Measurements from ENCODE around the gene ZFP62. TPM values are rescaled to one million over a fixed set of nuclear protein-coding genes. Genes with fewer than 3 reads are reported as not detected.
A peak's percentile ranks its signal among the peaks of the same experiment; 100 is the strongest.

Gene ZFP62
- total and polyA plus RNA-seq, 2 of the 4 experiments (the other 2 are of a cell fraction) = 8.2 to 20.3 TPM

GRCh38 chr5:180870276-180871068 lies 9.4 kb upstream of the ZFP62 start:
- Histone ChIP-seq H3K4me1 (ENCODE audit: control insufficient read depth, insufficient read depth, low read length) (no peaks in the 10 kb centered on the region), H2BK5ac (ENCODE audit: low read depth, low read length, poor library complexity, severe bottlenecking) (no peak overlapping the region), H3K27ac (ENCODE audit: insufficient read depth, low read length) (no peak overlapping the region), H4K5ac (ENCODE audit: low read depth, low read length) (no peak overlapping the region), H4K91ac (ENCODE audit: insufficient read depth, low read depth, low read length) (no peak overlapping the region), H2BK120ac (ENCODE audit: low read depth, low read length) (no peak overlapping the region), H4K20me1 (ENCODE audit: insufficient read depth, low read length) (no peaks in the 10 kb centered on the region), H3K27me3 (ENCODE audit: control insufficient read depth, insufficient read depth, low read length) (no peaks in the 10 kb centered on the region; the same call in 1 of the 2 replicates), H4K8ac (ENCODE audit: low read depth in 2 of 2, low read length in 2 of 2) (no peak overlapping the region), H3K23ac (ENCODE audit: low read depth, low read length) (no peak overlapping the region), H3K36me3 (ENCODE audit: control insufficient read depth, insufficient read depth, low read length) (no peaks in the 10 kb centered on the region), H3K14ac (replicated peaks; ENCODE audit: low read depth, low read length) (no peak overlapping the region), H2AFZ (replicated peaks; ENCODE audit: low read length, poor library complexity) (peak overlapping the region; percentile 59), H2BK20ac (ENCODE audit: low read depth, low read length) (no peak overlapping the region), H2BK15ac (ENCODE audit: low read depth, low read length) (no peak overlapping the region), H3K56ac (ENCODE audit: extremely low read depth, insufficient read depth, low read length) (no peak overlapping the region), H3K9me1 (ENCODE audit: insufficient read depth, low read length) (no peaks in the 10 kb centered on the region), H3K4ac (ENCODE audit: low read depth, low read length) (no peak overlapping the region), H3K9me3 (ENCODE audit: control insufficient read depth, insufficient read depth, low read length) (no peaks in the 10 kb centered on the region; the same call in 1 of the 2 replicates), H3K9ac (ENCODE audit: low read depth, low read length) (no peak overlapping the region), H2AK5ac (ENCODE audit: low read depth, low read length) (no peak overlapping the region), H3K79me1 (ENCODE audit: low read depth in 1 of 2, low read length in 2 of 2) (no peaks in the 10 kb centered on the region), H2AK9ac (replicated peaks; ENCODE audit: low read depth, low read length, poor library complexity) (no peak overlapping the region), H3K4me2 (ENCODE audit: low read depth, low read length) (no peak overlapping the region), H3K18ac (ENCODE audit: low read depth, low read length) (no peak overlapping the region), H3K4me3 (ENCODE audit: insufficient read depth, low read depth, low read length) (no peak overlapping the region)
- intact Hi-C loops (cut with micrococcal nuclease) = no loop called here
- WGBS, 2 experiments (ENCODE audit: extremely low coverage in 2 of 2, insufficient read length in 1 of 2) = 40% methylated on average over 3 of the region's 16 CpGs; no CpG with 5 or more reads in 1 of the 2 experiments
- dilution Hi-C loops (cut with HindIII; ENCODE audit: low sequenced_read_pairs, unreplicated experiment) = no loop called here
- in situ Hi-C loops (cut with MboI; ENCODE audit: low sequenced_read_pairs) = loop anchor here (10.0 kb wide), 1 partner anchor 284 kb away; no protein-coding TSS in a partner anchor
- no peak for ATAC-seq (ENCODE audit: low read depth)
- ChIA-PET CTCF (no interaction called here), POLR2A (ENCODE audit: unreplicated experiment) (no interaction called here)
- no peak for DNase-seq
- BruUV-seq (replicated peaks) = no TSS peak
- no peak for TF ChIP-seq CHD1 (IDR thresholded peaks at IDR 0.05; ENCODE audit: low read depth, low read length)
- no peak for TF ChIP-seq RAD21 (IDR thresholded peaks at IDR 0.05; ENCODE audit: low read length)
- TF ChIP-seq MAFK (IDR thresholded peaks at IDR 0.05; ENCODE audit: low read depth, low read length) = no peak
- TF ChIP-seq USF2 (IDR thresholded peaks at IDR 0.05; ENCODE audit: low read depth, low read length) = no peak
- no peak for TF ChIP-seq POLR2A (IDR thresholded peaks at IDR 0.05; ENCODE audit: low read depth, low read length)
- no peak for TF ChIP-seq RCOR1 (IDR thresholded peaks at IDR 0.05; ENCODE audit: insufficient replicate concordance, low read length)
- TF ChIP-seq NFE2L2 (IDR thresholded peaks at IDR 0.05; ENCODE audit: low read depth, low read length) = no peak
- TF ChIP-seq MAZ (IDR thresholded peaks at IDR 0.05; ENCODE audit: borderline replicate concordance, low read depth, low read length) = no peak
- TF ChIP-seq ELK1 (IDR thresholded peaks at IDR 0.05; ENCODE audit: borderline replicate concordance, low read depth, low read length) = no peak
- TF ChIP-seq SMC3 (IDR thresholded peaks at IDR 0.05; ENCODE audit: low read depth, low read length) = no peak
- TF ChIP-seq MXI1 (IDR thresholded peaks at IDR 0.05; ENCODE audit: borderline replicate concordance, low read depth, low read length) = no peak
- no peak for TF ChIP-seq BHLHE40 (IDR thresholded peaks at IDR 0.05; ENCODE audit: low read depth, low read length)
- TF ChIP-seq FOS (IDR thresholded peaks at IDR 0.05; ENCODE audit: low read depth, low read length) = no peak
- no peak for TF ChIP-seq CEBPB (IDR thresholded peaks at IDR 0.05; ENCODE audit: low read depth, low read length)
- TF ChIP-seq RFX5 (IDR thresholded peaks at IDR 0.05; ENCODE audit: low read depth, low read length) = no peak

Measured in IMR-90 (cell line).